GM11168 (cell line): ENCODE results near the gene LDHAL6B.

Source experiments
- in situ Hi-C: fragments of 300-500 bp; cut with MboI; formaldehyde crosslinking; loops from one replicate; pipeline ENCODE4 v1.12.0; 2022; ENCODE audit warnings: low sequenced_read_pairs; ENCODE audit not compliant: unreplicated experiment

The LDHAL6B gene

DNA sequence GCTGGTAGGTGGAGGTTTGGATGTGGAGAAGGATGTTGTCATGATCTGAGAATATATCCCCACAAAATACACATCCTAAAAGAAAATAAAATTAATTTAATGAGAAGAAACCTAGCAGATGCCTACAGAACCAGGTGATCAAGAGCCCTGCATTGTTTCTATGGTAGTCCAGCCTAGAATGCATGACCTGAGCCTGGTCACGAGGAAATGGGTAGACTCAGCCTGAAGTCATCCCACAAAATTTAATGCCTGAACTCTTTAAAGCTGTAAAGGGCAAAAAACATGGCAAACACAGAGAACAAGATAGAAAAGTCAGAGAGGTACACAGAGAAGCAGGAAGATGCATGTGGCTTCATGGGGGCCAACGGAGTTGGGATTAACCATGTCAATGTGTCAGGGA, 36.0 kb downstream of the LDHAL6B start:
- in situ Hi-C loops = loop anchor here (10.0 kb wide), 1 partner anchor 242 kb away; no protein-coding TSS in a partner anchor

DNA sequence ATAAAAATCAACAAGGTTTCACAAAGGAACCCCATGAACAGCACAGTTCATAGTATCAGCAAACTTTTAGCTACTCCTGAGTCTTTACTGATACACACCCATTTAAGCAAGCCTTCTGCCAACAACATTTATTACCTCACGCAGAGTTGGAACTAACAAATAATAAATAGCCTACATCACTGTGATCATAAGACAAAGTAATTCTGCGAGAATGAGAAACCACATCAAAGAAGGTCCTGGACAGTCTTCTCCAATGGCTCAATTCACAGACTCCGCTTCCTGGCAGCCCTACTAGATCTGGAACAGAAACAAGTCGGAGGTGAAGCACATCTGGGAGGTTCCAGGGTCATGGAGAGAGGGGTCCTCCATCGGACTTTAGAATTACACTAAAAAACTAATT, 37.0 kb downstream of the LDHAL6B start:
- in situ Hi-C loops = loop anchor here (10.0 kb wide), 1 partner anchor 241 kb away; no protein-coding TSS in a partner anchor

DNA sequence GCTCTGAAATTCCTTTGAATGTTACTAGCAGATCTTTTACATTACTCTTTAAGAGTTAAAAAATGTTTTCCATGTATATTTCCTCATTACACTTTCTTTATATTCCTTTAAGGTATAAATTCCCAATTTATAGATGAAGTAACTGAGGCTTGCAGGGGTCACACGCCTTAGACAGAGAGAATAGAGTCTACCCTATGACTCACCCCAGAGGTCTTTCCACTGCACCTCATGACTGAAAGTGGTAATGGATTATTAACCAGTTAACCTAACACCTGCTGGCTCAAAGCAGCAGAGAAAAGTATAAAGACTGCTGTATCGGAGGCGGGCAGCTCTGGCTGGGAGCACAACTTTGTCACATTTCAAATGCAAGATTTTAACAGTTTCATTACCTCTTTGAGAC, 37.7 kb downstream of the LDHAL6B start:
- in situ Hi-C loops = loop anchor here (10.0 kb wide), 1 partner anchor 240 kb away; no protein-coding TSS in a partner anchor

DNA sequence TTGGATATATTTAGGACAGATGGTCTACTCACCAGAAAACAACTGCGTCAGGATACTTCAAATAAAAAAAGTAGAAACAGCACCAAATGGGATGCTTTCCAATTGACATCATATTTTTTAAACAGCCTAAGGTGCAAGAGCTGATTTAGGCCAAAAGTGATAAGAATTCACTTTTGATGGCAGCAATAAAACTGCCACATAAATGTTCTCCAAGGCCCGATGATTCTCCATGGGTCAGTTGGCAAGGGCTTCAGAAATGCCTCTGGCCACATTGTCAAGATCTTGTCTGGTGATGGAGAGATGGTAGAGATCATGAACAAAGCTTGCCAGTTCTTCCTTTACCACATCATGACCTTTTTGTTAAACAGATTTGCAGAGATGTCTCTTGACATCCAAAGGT, 38.9 kb downstream of the LDHAL6B start:
- in situ Hi-C loops = loop anchor here (10.0 kb wide), 1 partner anchor 239 kb away; no protein-coding TSS in a partner anchor

DNA sequence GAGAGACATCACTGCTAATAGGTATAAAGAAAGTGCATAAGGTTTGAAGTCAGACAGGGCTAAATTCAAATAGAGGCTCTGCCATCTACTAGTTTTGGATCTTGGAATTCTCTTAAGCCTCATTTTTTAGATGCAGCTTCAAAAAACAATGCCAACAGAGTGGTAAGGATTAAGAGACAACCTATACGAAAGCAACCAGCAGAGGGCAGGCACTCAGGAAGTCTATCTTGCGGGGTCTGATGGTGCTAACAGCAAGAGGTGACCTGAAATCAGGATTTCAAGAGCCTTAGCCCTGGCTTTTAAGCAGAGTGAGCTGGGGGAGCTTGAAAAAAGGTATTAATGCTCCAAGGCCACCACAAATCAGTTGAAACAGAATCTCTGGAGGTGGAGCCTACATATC, 40.7 kb downstream of the LDHAL6B start:
- in situ Hi-C loops = loop anchor here (10.0 kb wide), 1 partner anchor 237 kb away; no protein-coding TSS in a partner anchor

DNA sequence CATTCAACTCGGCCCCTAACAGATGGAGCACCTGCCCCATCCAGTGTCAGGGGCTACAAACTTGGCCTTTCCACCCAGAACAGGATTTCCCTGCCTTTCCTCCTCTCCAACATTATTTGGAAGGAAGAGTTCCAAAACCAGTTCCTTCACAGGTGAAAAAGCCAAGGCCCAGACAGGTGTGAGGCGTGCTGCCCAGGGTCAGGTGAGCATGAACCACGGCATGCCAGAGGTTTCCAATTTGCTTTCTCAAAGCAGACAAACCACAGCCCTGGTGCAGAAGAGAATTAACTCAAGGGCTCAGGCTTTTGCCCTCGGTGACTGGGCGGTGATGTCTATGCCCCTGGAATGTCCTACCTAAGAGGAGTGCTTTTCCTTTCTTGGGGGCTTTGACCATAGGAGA, 43.2 kb downstream of the LDHAL6B start:
- in situ Hi-C loops = loop anchor here (10.0 kb wide), 2 partner anchors 135 to 235 kb away; no protein-coding TSS in a partner anchor

DNA sequence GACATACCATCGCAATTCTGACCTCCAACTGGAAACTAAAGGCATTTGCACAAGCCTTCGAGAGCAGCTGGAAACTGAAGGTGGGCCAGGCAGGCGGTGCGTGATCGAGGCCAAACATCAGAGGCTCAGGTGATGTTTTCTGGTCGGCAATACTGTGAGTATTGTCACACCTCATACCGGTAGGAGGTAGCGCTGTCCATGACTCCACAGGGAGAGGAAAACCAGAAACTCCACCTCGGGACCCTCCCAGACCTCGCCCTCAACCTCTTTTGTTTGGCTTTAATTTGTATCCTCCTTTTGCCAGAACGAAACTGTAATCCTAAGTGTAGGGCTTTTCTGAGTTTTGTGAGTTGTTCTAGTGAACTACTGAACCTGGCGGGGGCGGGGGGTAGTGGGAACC, 43.6 kb downstream of the LDHAL6B start:
- in situ Hi-C loops = loop anchor here (10.0 kb wide), 1 partner anchor 135 kb away; no protein-coding TSS in a partner anchor

DNA sequence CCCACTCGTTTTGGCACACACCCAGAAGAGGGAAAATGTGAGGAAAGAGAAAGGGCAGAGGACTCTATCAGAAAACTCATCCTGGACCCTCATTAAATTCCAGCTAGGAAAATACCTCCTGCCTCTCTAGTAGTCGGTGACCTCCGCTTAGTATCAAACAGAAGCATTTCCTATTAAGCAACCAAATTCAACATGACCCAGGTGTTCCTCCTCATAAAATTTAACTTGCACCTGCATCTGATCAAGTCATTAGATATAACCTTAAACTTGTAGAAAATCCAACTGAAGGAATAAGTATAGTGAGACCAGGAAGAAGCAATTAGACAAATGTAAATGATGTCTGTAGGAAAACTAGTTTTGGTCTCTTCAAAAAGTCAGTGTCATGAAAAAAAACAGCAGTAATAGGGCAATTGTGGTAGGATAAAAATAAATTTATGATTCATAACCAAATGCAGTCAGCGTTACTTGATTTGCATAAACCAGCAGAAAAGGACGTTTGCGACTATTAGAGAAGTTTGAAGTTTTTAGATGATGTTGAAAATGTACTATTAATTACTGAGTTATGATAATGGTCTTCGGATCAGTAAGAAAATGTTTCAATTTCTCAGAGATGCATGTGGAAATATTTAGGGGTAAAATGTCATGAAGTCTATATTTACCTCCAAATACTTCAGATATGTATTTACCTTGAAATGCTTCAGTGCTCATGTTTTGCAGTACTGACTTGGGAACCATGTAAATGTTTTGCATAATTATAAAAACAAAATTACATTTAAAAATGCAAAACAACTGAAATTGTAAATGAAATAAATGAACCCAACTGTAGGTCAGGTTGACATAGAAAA, 44.6 kb downstream of the LDHAL6B start:
- in situ Hi-C loops = loop anchor here (10.0 kb wide), 1 partner anchor 134 kb away; no protein-coding TSS in a partner anchor

DNA sequence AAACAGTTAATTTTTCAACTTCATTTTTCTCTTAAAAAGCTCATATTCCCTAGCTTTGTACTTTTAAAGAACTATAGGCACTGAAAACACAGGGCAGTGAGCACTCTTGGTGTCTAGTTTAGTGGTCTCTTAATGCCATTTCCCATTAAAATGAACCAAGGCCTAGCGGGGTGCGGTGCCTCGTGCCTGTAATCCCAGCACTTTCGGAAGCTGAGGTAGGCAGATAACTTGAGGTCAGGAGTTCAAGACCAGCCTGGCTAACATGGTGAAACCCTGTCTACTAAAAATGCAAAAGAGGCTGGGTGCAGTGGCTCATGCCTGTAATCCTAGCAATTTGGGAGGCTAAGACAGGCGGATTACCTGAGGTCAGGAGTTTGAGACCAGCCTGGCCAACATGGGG, 45.5 kb downstream of the LDHAL6B start:
- in situ Hi-C loops = loop anchor here (10.0 kb wide), 1 partner anchor 133 kb away; no protein-coding TSS in a partner anchor

DNA sequence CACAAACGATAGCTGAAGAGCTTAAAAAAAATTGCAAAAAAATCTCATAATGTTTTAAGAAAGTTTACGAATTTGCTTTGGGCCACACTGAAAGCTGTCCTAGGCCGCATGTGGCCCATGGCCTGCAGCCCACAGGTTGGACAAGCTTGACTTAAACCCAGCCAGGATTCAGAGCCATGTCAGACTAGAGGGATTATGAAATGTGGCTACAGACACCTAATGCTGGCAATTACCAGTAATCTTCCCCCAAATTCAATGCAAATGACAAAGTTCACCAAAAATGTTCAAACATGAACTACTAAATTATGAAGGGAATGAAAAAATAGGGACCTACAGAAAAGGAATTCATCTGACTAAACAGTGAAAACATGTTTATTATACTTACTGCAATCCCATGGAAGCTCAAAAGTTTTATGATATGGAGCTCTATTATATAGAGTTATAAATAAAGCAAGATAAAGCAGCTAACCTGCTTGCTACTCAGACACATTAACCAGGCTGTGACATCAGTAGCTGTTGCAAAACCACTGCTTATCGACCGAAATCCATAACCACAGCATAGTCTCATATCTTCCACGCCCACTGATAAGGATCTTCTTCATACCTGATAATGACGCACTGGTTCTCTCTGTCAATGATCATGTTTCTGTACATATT, 49.2 kb downstream of the LDHAL6B start:
- in situ Hi-C loops = loop anchor here (10.0 kb wide), 1 partner anchor 129 kb away; no protein-coding TSS in a partner anchor

DNA sequence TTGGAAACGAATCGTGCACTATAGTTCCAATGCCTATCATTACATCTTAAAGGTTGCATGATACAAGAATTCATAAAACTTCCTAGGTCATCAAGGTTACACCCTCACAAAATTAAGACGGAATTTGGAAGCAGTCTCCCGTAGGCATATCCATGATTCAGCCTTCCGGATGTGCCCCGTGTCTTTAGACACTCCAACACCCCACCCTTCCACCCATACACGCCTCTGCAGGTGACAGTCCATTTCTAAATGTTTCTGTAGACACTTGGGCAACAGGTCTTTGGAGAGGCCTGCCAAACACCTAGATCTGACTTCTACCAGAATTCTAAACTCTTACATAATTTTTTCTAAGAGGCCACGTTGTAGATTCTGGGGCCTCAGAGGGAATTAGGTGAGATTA, 49.8 kb downstream of the LDHAL6B start:
- in situ Hi-C loops = loop anchor here (10.0 kb wide), 1 partner anchor 128 kb away; no protein-coding TSS in a partner anchor

DNA sequence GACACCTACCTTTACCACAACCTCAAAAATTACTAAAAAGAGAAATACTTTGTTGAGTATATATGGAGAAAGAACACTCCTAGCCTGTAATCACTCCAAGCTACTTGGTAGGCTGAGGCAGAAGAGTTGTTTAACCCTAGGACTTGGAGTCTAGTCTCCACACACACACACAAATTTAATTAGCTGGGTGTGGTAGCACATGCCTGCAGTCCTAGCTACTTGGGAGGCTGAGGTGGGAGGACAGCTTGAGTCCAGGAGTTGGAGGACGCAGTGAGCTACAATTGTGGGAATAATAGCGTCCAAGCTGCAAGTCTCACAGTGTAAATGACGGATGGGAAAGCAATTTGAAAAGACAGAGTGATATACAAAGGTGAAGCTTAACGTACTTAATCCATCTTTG, 50.5 kb downstream of the LDHAL6B start:
- in situ Hi-C loops = loop anchor here (10.0 kb wide), 1 partner anchor 128 kb away; no protein-coding TSS in a partner anchor
